Measurements from ENCODE around the gene HABP4.

GRCh38 chr9:96495341-96495740, 45.4 kb downstream of the HABP4 start:
- TF ChIP-seq POLR2A (IDR thresholded peaks at IDR 0.05; ENCODE audit: borderline replicate concordance, extremely low read depth, insufficient read depth, insufficient read length) (no peak), SP1 (IDR thresholded peaks at IDR 0.05; ENCODE audit: low read depth) (no peak), MAX (IDR thresholded peaks at IDR 0.05) (no peak), CTCF (IDR thresholded peaks at IDR 0.05 in 2 of 3, conservative IDR thresholded peaks at IDR 0.05 in 1 of 3; ENCODE audit: borderline replicate concordance in 1 of 3, insufficient read depth in 1 of 3, low read depth in 2 of 3, low read length in 2 of 3) (no peak)

Measured in HCT116 (cell line).